Prostate gland (tissue), 2 donors: Measurements from ENCODE around the gene TNFSF4.

Experiments
- POLR2AphosphoS5 ChIP-seq: sonication (generic); formaldehyde crosslinking; IDR thresholded peaks from one replicate; pipeline ENCODE4 v1.6.1; 2017; ENCODE audit warnings: antibody characterized with exemption
- TF ChIP-seq, protein P1 (sequence below), 4 experiments: fragments of 200-600 bp in 2 of 4; fragments of 450-650 bp in 2 of 4; sonication (generic) in 2 of 4; IDR thresholded peaks; 1 replicate in 3 of 4; 2 replicates in 1 of 4; pipeline ENCODE4 v1.5.1; 2016 to 2019; ENCODE audit warnings: antibody characterized with exemption in 4 of 4, mild to moderate bottlenecking in 2 of 4, moderate library complexity in 2 of 4

DNA sequence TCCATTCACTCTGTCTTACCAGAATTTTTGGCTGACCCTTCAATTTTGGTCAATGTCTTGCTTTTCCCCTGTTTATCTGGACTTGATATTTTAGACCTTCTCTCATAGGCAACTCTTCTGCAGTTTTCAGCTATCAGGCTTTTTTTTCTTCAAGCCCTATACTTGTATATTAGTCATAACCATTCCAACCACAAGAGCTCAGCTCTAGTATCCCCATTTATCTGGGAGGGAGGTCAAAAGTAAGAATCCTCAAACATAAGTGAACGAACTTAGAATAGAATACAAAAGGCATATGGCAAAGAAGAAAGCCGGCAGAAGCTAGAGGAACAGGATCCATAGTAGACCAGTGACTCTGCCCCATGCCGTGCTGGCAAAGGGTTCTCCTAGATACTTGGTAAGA, 45.9 kb upstream of the TNFSF4 start:
- TF ChIP-seq, protein P1, sequence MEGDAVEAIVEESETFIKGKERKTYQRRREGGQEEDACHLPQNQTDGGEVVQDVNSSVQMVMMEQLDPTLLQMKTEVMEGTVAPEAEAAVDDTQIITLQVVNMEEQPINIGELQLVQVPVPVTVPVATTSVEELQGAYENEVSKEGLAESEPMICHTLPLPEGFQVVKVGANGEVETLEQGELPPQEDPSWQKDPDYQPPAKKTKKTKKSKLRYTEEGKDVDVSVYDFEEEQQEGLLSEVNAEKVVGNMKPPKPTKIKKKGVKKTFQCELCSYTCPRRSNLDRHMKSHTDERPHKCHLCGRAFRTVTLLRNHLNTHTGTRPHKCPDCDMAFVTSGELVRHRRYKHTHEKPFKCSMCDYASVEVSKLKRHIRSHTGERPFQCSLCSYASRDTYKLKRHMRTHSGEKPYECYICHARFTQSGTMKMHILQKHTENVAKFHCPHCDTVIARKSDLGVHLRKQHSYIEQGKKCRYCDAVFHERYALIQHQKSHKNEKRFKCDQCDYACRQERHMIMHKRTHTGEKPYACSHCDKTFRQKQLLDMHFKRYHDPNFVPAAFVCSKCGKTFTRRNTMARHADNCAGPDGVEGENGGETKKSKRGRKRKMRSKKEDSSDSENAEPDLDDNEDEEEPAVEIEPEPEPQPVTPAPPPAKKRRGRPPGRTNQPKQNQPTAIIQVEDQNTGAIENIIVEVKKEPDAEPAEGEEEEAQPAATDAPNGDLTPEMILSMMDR (IDR thresholded peaks at IDR 0.05), result no peak
- no peak for TF ChIP-seq POLR2AphosphoS5
